H1 (cell line): ENCODE measurements around the gene TMEM138. TPM values are rescaled to one million over a fixed set of nuclear protein-coding genes. Genes with fewer than 3 reads are reported as not detected.

Experiments used
- ATF2 ChIP-seq: IDR thresholded peaks from 2 replicates; pipeline ENCODE4 v1.6.1; 2012; ENCODE audit warnings: low read length, inconsistent platforms
- CHD7 ChIP-seq: fragments of 300-600 bp; sonication (generic); IDR thresholded peaks from 2 replicates; pipeline ENCODE4 v1.7.1; 2012; ENCODE audit warnings: low read length, moderate library complexity, mild to moderate bottlenecking, inconsistent platforms; ENCODE audit not compliant: insufficient replicate concordance
- EGR1 ChIP-seq: IDR thresholded peaks from 2 replicates; pipeline ENCODE4 v1.6.1; 2011; ENCODE audit warnings: low read depth, low read length, borderline replicate concordance
- GTF2F1 ChIP-seq: IDR thresholded peaks from 2 replicates; pipeline ENCODE4 v1.6.1; 2012; ENCODE audit warnings: low read depth, low read length, improper control_type of control experiment, borderline replicate concordance
- JUN ChIP-seq: IDR thresholded peaks from 2 replicates; pipeline ENCODE4 v1.6.1; 2011; ENCODE audit warnings: low read depth, mild to moderate bottlenecking, improper control_type of control experiment, low read length
- KDM1A ChIP-seq: fragments of 200-600, 300-600 bp; sonication (generic); IDR thresholded peaks from 2 replicates; pipeline ENCODE4 v1.7.1; 2016; ENCODE audit warnings: mild to moderate bottlenecking, low read length, borderline replicate concordance
- KDM5A ChIP-seq: fragments of 200-600 bp; IDR thresholded peaks from 2 replicates; pipeline ENCODE4 v1.7.1; 2012; ENCODE audit warnings: mild to moderate bottlenecking, low read length, inconsistent platforms, mixed read lengths
- RAD21 ChIP-seq, 2 experiments: IDR thresholded peaks in 1 of 2; conservative IDR thresholded peaks in 1 of 2; 2 replicates each; pipeline ENCODE4 v1.6.1; 2011; ENCODE audit warnings: low read depth in 2 of 2, low read length in 2 of 2, improper control_type of control experiment in 1 of 2, inconsistent platforms in 1 of 2, mild to moderate bottlenecking in 1 of 2, moderate library complexity in 1 of 2
- SRF ChIP-seq: IDR thresholded peaks from 2 replicates; pipeline ENCODE4 v1.6.1; 2011; ENCODE audit warnings: mild to moderate bottlenecking, low read depth, low read length, moderate library complexity
- polyA plus RNA-seq, 7 experiments: library from polyadenylated mRNA; depleted of rRNA in 3 of 7; stranded (reverse) in 5 of 7; unstranded in 2 of 7; fragments of >200 nt in 5 of 7; fragments of 200-250 nt in 2 of 7; gene quantifications; 1 replicate in 5 of 7; 2 replicates in 1 of 7; 4 replicates in 1 of 7; pipeline versions ENCODE4 v1.2.1 to v1.2.3, GENCODE V29; 2011 to 2013; ENCODE audit warnings: missing spikeins in 2 of 7, mixed read lengths in 2 of 7
- total RNA-seq: library from RNA; stranded (reverse); fragmentation: NEBNext Ultra II Directional; extraction: Animal tissue kit (Norgen Biotek cat#: 25700); gene quantifications from 2 replicates; pipeline ENCODE4 v1.2.1, GENCODE V29; 2021

Gene TMEM138
- total and polyA plus RNA-seq, 2 of the 8 experiments (the other 6 are each of a cell fraction or from before 2014, with no cell fraction given), result 32.9 to 59.0 TPM

- TF ChIP-seq CHD7, result no peak
- TF ChIP-seq KDM5A, result no peak
- no peak for TF ChIP-seq JUN
- no peak for TF ChIP-seq ATF2
- TF ChIP-seq EGR1, result no peak
- no peak for TF ChIP-seq RAD21 (IDR thresholded peaks at IDR 0.05 in 1 of 2, conservative IDR thresholded peaks at IDR 0.05 in 1 of 2; ENCODE audit: low read depth in 2 of 2, low read length in 2 of 2)
- no peak for TF ChIP-seq SRF
- TF ChIP-seq KDM1A, result no peak
- no peak for TF ChIP-seq GTF2F1
These were observed 29.8 kb upstream of the TMEM138 start (continued) for GRCh38 chr11:61332281-61332796.
